Measurements from ENCODE around the gene UGT1A3. TPM values are rescaled to one million over a fixed set of nuclear protein-coding genes. Genes with fewer than 3 reads are reported as not detected.

UGT1A3 gene
- total and polyA plus RNA-seq, 11 donors, result not detected

DNA sequence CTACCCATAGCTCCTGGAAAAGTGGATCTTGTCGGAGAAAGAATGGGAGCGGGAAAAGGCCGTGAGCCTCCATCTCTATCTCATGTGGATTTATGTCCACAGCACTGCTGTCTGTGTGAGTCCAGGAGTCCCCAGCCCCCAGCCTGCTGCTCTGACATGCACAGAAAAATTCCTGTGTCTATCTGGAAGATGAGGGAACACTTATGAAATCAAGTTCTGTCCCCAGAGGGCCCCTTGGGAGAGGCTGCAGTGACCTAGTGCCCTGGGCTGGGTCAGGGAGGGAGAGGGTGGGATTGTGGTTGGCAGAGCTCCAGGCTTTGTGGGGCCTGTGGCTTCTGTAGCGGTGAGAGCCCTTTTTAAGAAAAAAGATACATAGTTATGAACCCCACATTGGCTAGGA lies 87.9 kb downstream of the UGT1A3 start:
- intact Hi-C loops (cut with DNase I), result no loop called here
- no peak for ATAC-seq
- WGBS, 4 donors, result 70 to 74% (median 72%) methylated on average over 4 of the region's 4 CpGs

DNA sequence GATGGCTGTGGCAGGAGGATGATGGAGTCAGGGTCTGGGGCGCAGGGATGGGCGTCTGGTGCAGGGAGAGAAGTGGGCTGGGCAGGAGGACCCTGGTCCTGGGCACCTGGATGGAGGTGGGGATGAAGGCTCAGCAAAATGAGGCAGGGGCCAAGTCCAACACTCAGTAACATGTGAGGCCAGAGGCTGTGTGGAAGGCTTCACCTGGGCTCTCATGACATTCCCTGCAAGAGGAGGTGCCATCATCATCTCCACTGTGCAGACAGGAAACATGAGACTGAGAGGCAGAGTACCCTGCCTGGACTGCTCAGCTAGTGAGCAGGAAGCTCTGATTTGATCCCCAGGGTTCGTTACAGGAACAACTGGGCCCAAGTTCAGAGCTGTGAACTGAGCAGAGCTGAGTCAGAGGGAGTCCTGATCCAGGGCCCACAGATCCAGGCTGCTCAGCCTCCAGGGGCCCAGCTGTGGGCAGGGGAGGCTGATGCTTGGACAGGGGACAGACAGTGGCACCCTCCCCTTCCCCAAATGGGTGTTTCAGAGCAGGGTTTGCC lies 88.6 kb downstream of the UGT1A3 start:
- TF ChIP-seq, protein P1, sequence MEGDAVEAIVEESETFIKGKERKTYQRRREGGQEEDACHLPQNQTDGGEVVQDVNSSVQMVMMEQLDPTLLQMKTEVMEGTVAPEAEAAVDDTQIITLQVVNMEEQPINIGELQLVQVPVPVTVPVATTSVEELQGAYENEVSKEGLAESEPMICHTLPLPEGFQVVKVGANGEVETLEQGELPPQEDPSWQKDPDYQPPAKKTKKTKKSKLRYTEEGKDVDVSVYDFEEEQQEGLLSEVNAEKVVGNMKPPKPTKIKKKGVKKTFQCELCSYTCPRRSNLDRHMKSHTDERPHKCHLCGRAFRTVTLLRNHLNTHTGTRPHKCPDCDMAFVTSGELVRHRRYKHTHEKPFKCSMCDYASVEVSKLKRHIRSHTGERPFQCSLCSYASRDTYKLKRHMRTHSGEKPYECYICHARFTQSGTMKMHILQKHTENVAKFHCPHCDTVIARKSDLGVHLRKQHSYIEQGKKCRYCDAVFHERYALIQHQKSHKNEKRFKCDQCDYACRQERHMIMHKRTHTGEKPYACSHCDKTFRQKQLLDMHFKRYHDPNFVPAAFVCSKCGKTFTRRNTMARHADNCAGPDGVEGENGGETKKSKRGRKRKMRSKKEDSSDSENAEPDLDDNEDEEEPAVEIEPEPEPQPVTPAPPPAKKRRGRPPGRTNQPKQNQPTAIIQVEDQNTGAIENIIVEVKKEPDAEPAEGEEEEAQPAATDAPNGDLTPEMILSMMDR (IDR thresholded peaks at IDR 0.05), result no peak
- no peak for TF ChIP-seq POLR2A (IDR thresholded peaks at IDR 0.05)
- H3K27me3 ChIP-seq, result peaks cover 0 to 6% (median 0%) of the 10 kb centered on the region in 9 donors
- H3K36me3 ChIP-seq, result no peaks in the 10 kb centered on the region
- 79 to 85% (median 80%) methylated on average over 3 of the region's 3 CpGs for WGBS, 4 donors
- peaks cover 0 to 8% (median 0%) of the 10 kb centered on the region in 12 donors for H3K9me3 ChIP-seq
- no peak overlapping the region for H3K4me3 ChIP-seq
- DNase-seq (peak in 1 of 5 donors; percentile 42), ATAC-seq (no peak)
- no peaks in the 10 kb centered on the region for H3K4me1 ChIP-seq
- intact Hi-C loops (cut with DNase I), result no loop called here
- H3K27ac ChIP-seq, result no peak overlapping the region

More for the DNA sequence above, 87.9 kb downstream of the UGT1A3 start:
- no peaks in the 10 kb centered on the region for H3K36me3 ChIP-seq
- peaks cover 0 to 8% (median 0%) of the 10 kb centered on the region in 12 donors for H3K9me3 ChIP-seq
- no peak overlapping the region for H3K27ac ChIP-seq
- H3K4me1 ChIP-seq, result no peaks in the 10 kb centered on the region
- peak in 1 of 5 donors; percentile 47 for DNase-seq
- TF ChIP-seq, protein P1 (IDR thresholded peaks at IDR 0.05), result no peak
- no peak for TF ChIP-seq POLR2A (IDR thresholded peaks at IDR 0.05)
- peaks cover 0 to 6% (median 0%) of the 10 kb centered on the region in 9 donors for H3K27me3 ChIP-seq
- no peak overlapping the region for H3K4me3 ChIP-seq

DNA sequence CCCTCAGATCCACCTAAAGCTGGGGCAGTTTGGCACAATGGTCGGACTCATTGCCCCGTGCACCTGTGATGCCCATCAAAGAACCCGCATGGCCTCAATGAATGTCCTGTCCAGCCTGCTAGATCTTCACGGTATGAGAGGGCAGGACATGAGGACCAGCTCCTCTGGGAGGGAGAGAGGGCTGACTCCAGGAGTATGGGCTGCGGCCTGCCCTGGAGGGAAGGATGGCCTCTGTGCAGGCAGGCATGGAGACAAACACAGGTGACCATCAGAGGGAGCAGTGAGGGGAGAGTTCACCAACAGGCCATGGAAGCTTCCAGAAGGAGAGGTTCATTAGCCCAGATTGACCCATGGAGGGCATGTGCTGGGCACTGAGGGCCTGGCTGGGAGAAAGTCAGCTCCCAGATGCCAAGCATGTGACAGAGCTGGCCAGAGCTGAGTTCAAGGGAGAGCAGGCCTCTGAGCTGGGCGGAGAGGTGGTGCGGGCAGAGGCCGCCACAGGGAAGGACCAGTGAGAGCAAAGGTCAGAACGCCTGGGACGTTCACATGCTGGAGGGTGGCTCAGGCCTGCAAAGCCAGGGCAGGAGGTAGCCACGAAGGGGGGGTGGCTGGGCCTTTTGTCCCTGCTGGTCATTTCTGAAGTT lies 89.3 kb downstream of the UGT1A3 start:
- H3K27ac ChIP-seq, result no peak overlapping the region
- H3K4me3 ChIP-seq, result no peak overlapping the region
- no peaks in the 10 kb centered on the region for H3K36me3 ChIP-seq
- intact Hi-C loops (cut with DNase I), result no loop called here
- 83 to 93% (median 92%) methylated on average over 8 to 11 of the region's 11 CpGs for WGBS, 4 donors
- TF ChIP-seq, protein P1 (IDR thresholded peaks at IDR 0.05), result no peak
- no peak for TF ChIP-seq POLR2A (IDR thresholded peaks at IDR 0.05)
- no peaks in the 10 kb centered on the region for H3K4me1 ChIP-seq
- peaks cover 0 to 8% (median 0%) of the 10 kb centered on the region in 12 donors for H3K9me3 ChIP-seq
- ATAC-seq (no peak), DNase-seq (no peak)
- peaks cover 0 to 6% (median 0%) of the 10 kb centered on the region in 9 donors for H3K27me3 ChIP-seq

Measured in heart left ventricle (tissue), 16 donors.